Sigmoid colon (tissue), 7 donors: ENCODE data around the gene MOSPD3. TPM values are rescaled to one million over a fixed set of nuclear protein-coding genes. Genes with fewer than 3 reads are reported as not detected.

ENCODE experiments used
- DNase-seq: peaks from one replicate; pipeline ENCODE4 v3.0.0-alpha.2; 2019
- H3K27ac ChIP-seq, 4 donors: fragments of 200-600 bp; sonication (generic); one replicate each; pipeline ENCODE4 v1.5.1; 2016 to 2019; ENCODE audit warnings: mild to moderate bottlenecking in 1 of 4
- H3K27me3 ChIP-seq, 3 donors: fragments of 200-600 bp; sonication (generic); one replicate each; pipeline ENCODE4 v1.5.1; 2019; ENCODE audit warnings: mild to moderate bottlenecking in 1 of 3
- H3K36me3 ChIP-seq, 4 donors: fragments of 200-600 bp; sonication (generic); one replicate each; pipeline ENCODE4 v1.5.1; 2016 to 2019
- H3K4me1 ChIP-seq, 4 donors: fragments of 200-600 bp; sonication (generic); one replicate each; pipeline ENCODE4 v1.5.1; 2017 to 2019
- H3K4me3 ChIP-seq, 4 donors: fragments of 200-600 bp; sonication (generic); one replicate each; pipeline ENCODE4 v1.5.1; 2017 to 2019; ENCODE audit warnings: mild to moderate bottlenecking in 2 of 4, moderate library complexity in 1 of 4
- H3K9me3 ChIP-seq, 4 donors: fragments of 200-600 bp in 3 of 4; sonication (generic) in 3 of 4; one replicate each; pipeline versions ENCODE4 v1.5.1 to v1.6.1; 2013 to 2019
- EP300 ChIP-seq, 4 donors: sonication (generic); formaldehyde crosslinking; IDR thresholded peaks; one replicate each; pipeline ENCODE4 v1.6.1; 2017; ENCODE audit warnings: antibody characterized with exemption in 4 of 4
- POLR2A ChIP-seq, 2 donors: fragments of 450-650 bp; IDR thresholded peaks; one replicate each; pipeline ENCODE4 v1.6.1; 2016; ENCODE audit warnings: antibody characterized with exemption in 2 of 2, mild to moderate bottlenecking in 2 of 2, moderate library complexity in 2 of 2
- POLR2AphosphoS5 ChIP-seq, 4 donors: sonication (generic); formaldehyde crosslinking; IDR thresholded peaks; one replicate each; pipeline ENCODE4 v1.6.1; 2017; ENCODE audit warnings: antibody characterized with exemption in 4 of 4
- WGBS, 2 donors: extraction: QIAGEN DNeasy Blood & Tissue Kit; methylation state at CpG; one replicate each; pipeline ENCODE4 v1.1.7; 2013; 5-methylcytosine and 5-hydroxymethylcytosine counted together
- intact Hi-C: fragments of 100-400 bp; cut with DNase I; formaldehyde crosslinking; loops from one replicate; pipeline ENCODE4 v1.15.1; 2023
- polyA plus RNA-seq, 3 donors: library from polyadenylated mRNA; stranded (reverse); fragments of 200-250 nt; gene quantifications; one replicate each; pipeline ENCODE4 v1.2.3, GENCODE V29; 2013
- total RNA-seq, 4 donors: library from RNA; depleted of rRNA; stranded (reverse); fragments of >200 nt; gene quantifications; one replicate each; pipeline ENCODE4 v1.1.0, GENCODE V29; 2016
- TF ChIP-seq, protein P1 (sequence below), 4 experiments: fragments of 450-650 bp in 3 of 4; fragments of 200-600 bp in 1 of 4; IDR thresholded peaks; one replicate each; pipeline ENCODE4 v1.5.1; 2016 to 2019; ENCODE audit warnings: antibody characterized with exemption in 4 of 4, mild to moderate bottlenecking in 3 of 4, moderate library complexity in 2 of 4
- donor health status: healthy with polysubstance abuse.
- donor health status: Bipolar disorder and iron deficiency.
- donor health status: healthy.

Gene MOSPD3
- total and polyA plus RNA-seq, 7 donors, result 8.0 to 19.2 (median 16.4) TPM

GRCh38 chr7:100599911-100600729 is 12.2 kb upstream of the MOSPD3 start:
- WGBS, 2 donors, result 61 to 79% methylated on average over 18 of the region's 18 CpGs
- Histone ChIP-seq H3K4me1 (peaks cover 0 to 32% (median 21%) of the 10 kb centered on the region in 4 donors), H3K36me3 (no peaks in the 10 kb centered on the region), H3K27me3 (no peaks in the 10 kb centered on the region), H3K4me3 (no peak overlapping the region), H3K9me3 (no peaks in the 10 kb centered on the region), H3K27ac (no peak overlapping the region)
- no peak for TF ChIP-seq POLR2AphosphoS5 (IDR thresholded peaks at IDR 0.05)
- TF ChIP-seq EP300 (IDR thresholded peaks at IDR 0.05), result no peak
- TF ChIP-seq, protein P1, sequence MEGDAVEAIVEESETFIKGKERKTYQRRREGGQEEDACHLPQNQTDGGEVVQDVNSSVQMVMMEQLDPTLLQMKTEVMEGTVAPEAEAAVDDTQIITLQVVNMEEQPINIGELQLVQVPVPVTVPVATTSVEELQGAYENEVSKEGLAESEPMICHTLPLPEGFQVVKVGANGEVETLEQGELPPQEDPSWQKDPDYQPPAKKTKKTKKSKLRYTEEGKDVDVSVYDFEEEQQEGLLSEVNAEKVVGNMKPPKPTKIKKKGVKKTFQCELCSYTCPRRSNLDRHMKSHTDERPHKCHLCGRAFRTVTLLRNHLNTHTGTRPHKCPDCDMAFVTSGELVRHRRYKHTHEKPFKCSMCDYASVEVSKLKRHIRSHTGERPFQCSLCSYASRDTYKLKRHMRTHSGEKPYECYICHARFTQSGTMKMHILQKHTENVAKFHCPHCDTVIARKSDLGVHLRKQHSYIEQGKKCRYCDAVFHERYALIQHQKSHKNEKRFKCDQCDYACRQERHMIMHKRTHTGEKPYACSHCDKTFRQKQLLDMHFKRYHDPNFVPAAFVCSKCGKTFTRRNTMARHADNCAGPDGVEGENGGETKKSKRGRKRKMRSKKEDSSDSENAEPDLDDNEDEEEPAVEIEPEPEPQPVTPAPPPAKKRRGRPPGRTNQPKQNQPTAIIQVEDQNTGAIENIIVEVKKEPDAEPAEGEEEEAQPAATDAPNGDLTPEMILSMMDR (IDR thresholded peaks at IDR 0.05), result no peak
- TF ChIP-seq POLR2A (IDR thresholded peaks at IDR 0.05), result no peak
- no peak for DNase-seq
- intact Hi-C loops, result no loop called here

- no peaks in the 10 kb centered on the region for H3K9me3 ChIP-seq
- no peak overlapping the region for H3K27ac ChIP-seq
- no peaks in the 10 kb centered on the region for H3K36me3 ChIP-seq
- DNase-seq, result no peak
- H3K4me3 ChIP-seq, result no peak overlapping the region
- no peaks in the 10 kb centered on the region for H3K27me3 ChIP-seq
- TF ChIP-seq, protein P1 (IDR thresholded peaks at IDR 0.05), result no peak
- TF ChIP-seq POLR2A (IDR thresholded peaks at IDR 0.05), result no peak
- TF ChIP-seq EP300 (IDR thresholded peaks at IDR 0.05), result no peak
- TF ChIP-seq POLR2AphosphoS5 (IDR thresholded peaks at IDR 0.05), result no peak
- peaks cover 0 to 37% (median 27%) of the 10 kb centered on the region in 4 donors for H3K4me1 ChIP-seq
- 76 to 95% methylated on average over 9 of the region's 9 CpGs for WGBS, 2 donors
- intact Hi-C loops, result no loop called here
These were observed 11.7 kb upstream of the MOSPD3 start for GRCh38 chr7:100600730-100601038.

DNA sequence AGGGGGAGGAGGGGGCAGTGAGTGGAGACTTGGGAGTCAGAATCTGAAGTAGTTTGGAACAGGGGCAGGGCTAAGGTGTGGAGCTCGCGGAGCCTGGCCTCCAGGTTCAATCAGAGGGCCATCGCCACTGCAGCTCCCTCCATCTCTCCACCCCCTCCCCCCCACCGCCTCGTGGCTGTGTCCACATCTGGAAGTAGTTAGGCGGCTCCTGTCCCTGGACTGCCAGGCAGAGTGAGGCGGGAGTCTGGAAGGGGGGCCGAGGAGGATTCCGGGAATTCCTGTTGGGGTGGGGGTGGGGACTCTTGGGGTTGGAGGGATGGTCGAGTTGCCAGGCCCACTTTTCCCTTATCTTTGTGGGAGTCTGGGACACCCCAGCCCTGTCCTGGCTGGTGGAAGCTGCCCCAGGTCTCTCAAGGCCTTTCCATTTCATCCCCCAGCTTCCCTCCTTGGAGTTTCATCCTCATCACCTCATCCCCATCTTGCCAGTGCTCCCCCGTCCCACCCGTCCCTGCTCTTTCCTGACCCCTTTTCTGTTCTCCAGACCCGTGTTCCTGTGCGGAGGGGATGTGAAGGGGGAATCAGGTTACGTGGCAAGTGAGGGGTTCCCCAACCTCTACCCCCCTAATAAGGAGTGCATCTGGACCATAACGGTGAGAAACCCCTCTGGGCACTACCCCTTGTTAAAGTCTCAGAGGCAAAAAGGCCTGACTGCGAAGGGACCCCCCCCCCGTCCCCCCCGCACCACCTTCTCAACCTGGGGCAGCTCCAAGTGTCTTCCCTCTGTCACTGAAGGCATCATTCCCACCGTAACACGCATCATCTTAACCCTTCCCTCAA is 9.2 kb upstream of the MOSPD3 start:
- H3K27ac ChIP-seq, result peak overlapping the region; percentile 84 to 90 (median 84)
- DNase-seq, result peak; percentile 95
- WGBS, 2 donors, result 39 to 62% methylated on average over 21 of the region's 21 CpGs

DNA sequence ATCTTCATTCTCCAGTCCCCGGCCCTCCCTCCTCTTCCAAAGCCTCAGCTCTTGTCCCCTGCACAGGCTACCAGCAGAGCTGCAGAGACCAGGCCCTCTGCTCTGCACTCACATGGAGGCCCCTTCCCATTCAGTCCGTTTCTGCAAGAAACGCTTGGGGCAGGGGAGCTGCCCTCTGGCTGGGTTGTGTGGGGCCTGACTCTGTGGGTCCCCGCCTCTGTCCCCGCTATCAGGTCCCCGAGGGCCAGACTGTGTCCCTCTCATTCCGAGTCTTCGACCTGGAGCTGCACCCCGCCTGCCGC is 8.7 kb upstream of the MOSPD3 start:
- Histone ChIP-seq H3K4me1 (peaks cover 0 to 41% (median 29%) of the 10 kb centered on the region in 4 donors), H3K27me3 (no peaks in the 10 kb centered on the region), H3K36me3 (no peaks in the 10 kb centered on the region), H3K4me3 (peak overlapping the region; percentile 74 to 81 (median 78)), H3K9me3 (no peaks in the 10 kb centered on the region), H3K27ac (peak overlapping the region; percentile 84 to 90 (median 84))
- TF ChIP-seq POLR2A (IDR thresholded peaks at IDR 0.05) (no peak), POLR2AphosphoS5 (IDR thresholded peaks at IDR 0.05) (no peak), EP300 (IDR thresholded peaks at IDR 0.05) (no peak)
- TF ChIP-seq, protein P1 (IDR thresholded peaks at IDR 0.05), result no peak
- WGBS, 2 donors, result 9 to 20% methylated on average over 10 of the region's 10 CpGs
- intact Hi-C loops, result loop anchor here (1.0 to 2.0 kb wide), 2 partner anchors 17 to 71 kb away; partner anchors contain the start of genes FBXO24 and LRCH4
- no peak for DNase-seq

More for the DNA sequence above, 9.2 kb upstream of the MOSPD3 start:
- TF ChIP-seq POLR2AphosphoS5 (IDR thresholded peaks at IDR 0.05) (peak in 3 of 4 donors; percentile 24 to 42 (median 41)), EP300 (IDR thresholded peaks at IDR 0.05) (no peak), POLR2A (IDR thresholded peaks at IDR 0.05) (no peak)
- TF ChIP-seq, protein P1 (IDR thresholded peaks at IDR 0.05), result no peak
- peak overlapping the region; percentile 74 to 81 (median 78) for H3K4me3 ChIP-seq
- no peaks in the 10 kb centered on the region for H3K36me3 ChIP-seq
- no peaks in the 10 kb centered on the region for H3K27me3 ChIP-seq
- intact Hi-C loops, result no loop called here
- H3K4me1 ChIP-seq, result peaks cover 0 to 41% (median 29%) of the 10 kb centered on the region in 4 donors
- H3K9me3 ChIP-seq, result no peaks in the 10 kb centered on the region
